ENCODE measurements around the gene FAM20A. TPM values are rescaled to one million over a fixed set of nuclear protein-coding genes. Genes with fewer than 3 reads are reported as not detected.
"Not testable (repeated sequence)": the region's sequence is repeated elsewhere in the genome, so short reads cannot be mapped to it uniquely, and the experiment has no call there.

FAM20A gene
- total RNA-seq, 4 donors from 2014 or later, result 0.80 to 3.1 (median 1.4) TPM

DNA sequence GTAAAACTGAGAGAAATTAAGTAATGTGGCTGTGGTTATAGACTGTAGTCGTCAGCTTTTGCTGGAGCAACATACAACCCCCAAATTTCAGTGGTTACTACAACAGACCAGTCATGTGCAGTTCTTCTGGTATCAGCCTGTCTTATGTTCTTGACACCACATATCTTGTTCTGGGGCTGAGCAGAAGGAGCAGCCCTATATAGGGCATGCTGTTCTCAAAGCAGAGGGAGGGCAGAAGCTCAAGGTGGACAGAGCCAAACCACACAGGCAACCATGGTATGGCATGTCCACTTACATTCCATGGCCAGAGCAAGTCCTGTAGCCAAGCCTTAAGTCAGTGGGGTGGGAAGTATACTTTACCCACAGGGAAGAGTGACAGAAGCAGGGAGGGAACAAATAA is 81.3 kb downstream of the FAM20A start:
- intact Hi-C loops (cut with DNase I; ENCODE audit: low total_unique reads), result loop anchor here (2.0 to 10.0 kb wide), 2 partner anchors 201 to 1475 kb away; partner anchors contain the start of gene CACNG1
- H3K4me3 ChIP-seq, result peak overlapping the region in 1 of 4 donors; percentile 4

DNA sequence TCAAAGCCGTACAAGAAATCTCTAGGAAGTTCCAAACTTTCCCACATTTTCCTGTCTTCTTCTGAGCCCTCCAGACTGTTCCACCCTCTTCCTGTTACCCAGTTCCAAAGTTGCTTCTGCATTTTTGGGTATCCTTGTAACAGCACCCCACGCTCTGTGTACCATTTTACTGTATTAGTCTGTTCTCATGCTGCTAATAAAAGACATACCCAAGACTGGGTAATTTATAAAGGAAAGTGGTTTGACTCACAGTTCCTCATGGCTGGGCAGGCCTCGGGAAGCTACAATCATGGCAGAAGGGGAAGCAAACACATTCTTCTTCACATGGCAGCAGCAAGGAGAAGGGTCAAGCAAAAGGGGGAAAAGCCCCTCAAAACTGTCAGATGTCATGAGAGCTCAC is 82.1 kb downstream of the FAM20A start:
- H3K4me3 ChIP-seq, ATAC-seq, H3K9me3 ChIP-seq, DNase-seq, H3K27me3 ChIP-seq: not testable (repeated sequence)
- intact Hi-C loops (cut with DNase I; ENCODE audit: low total_unique reads) (loop anchor here (2.0 to 10.0 kb wide), 2 partner anchors 200 to 1474 kb away; partner anchors contain the start of gene CACNG1), in situ Hi-C loops (cut with MboI; ENCODE audit: low sequenced_read_pairs in 4 of 4) (loop anchor here in 1 of 4 donors (10.0 kb wide), 1 partner anchor 64 kb away; the partner anchor contains the start of gene WIPI1)
- H3K27ac ChIP-seq, result peak overlapping the region; percentile 94 to 99 (median 96)
- H3K4me1 ChIP-seq, result peaks cover 63 to 82% of the 10 kb centered on the region in 2 donors
- peaks cover 0 to 37% of the 10 kb centered on the region in 2 donors for H3K36me3 ChIP-seq

More for the DNA sequence above, 81.3 kb downstream of the FAM20A start:
- Histone ChIP-seq H3K4me1 (peaks cover 57 to 75% of the 10 kb centered on the region in 2 donors), H3K27me3 (no peaks in the 10 kb centered on the region), H3K36me3 (peaks cover 0 to 46% of the 10 kb centered on the region in 2 donors), H3K9me3 (no peaks in the 10 kb centered on the region), H3K27ac (peak overlapping the region; percentile 94 to 99 (median 96))
- in situ Hi-C loops (cut with MboI; ENCODE audit: low sequenced_read_pairs in 4 of 4), result loop anchor here in 1 of 4 donors (10.0 kb wide), 1 partner anchor 65 kb away; the partner anchor contains the start of gene WIPI1
- DNase-seq, result peak; percentile 70 to 82
- peak; percentile 92 for ATAC-seq
- TF ChIP-seq, protein P1, sequence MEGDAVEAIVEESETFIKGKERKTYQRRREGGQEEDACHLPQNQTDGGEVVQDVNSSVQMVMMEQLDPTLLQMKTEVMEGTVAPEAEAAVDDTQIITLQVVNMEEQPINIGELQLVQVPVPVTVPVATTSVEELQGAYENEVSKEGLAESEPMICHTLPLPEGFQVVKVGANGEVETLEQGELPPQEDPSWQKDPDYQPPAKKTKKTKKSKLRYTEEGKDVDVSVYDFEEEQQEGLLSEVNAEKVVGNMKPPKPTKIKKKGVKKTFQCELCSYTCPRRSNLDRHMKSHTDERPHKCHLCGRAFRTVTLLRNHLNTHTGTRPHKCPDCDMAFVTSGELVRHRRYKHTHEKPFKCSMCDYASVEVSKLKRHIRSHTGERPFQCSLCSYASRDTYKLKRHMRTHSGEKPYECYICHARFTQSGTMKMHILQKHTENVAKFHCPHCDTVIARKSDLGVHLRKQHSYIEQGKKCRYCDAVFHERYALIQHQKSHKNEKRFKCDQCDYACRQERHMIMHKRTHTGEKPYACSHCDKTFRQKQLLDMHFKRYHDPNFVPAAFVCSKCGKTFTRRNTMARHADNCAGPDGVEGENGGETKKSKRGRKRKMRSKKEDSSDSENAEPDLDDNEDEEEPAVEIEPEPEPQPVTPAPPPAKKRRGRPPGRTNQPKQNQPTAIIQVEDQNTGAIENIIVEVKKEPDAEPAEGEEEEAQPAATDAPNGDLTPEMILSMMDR (IDR thresholded peaks at IDR 0.05 in 4 of 5, conservative IDR thresholded peaks at IDR 0.05 in 1 of 5), result no peak
- TF ChIP-seq POLR2A (IDR thresholded peaks at IDR 0.05), result peak in 1 of 2 donors; percentile 67

DNA sequence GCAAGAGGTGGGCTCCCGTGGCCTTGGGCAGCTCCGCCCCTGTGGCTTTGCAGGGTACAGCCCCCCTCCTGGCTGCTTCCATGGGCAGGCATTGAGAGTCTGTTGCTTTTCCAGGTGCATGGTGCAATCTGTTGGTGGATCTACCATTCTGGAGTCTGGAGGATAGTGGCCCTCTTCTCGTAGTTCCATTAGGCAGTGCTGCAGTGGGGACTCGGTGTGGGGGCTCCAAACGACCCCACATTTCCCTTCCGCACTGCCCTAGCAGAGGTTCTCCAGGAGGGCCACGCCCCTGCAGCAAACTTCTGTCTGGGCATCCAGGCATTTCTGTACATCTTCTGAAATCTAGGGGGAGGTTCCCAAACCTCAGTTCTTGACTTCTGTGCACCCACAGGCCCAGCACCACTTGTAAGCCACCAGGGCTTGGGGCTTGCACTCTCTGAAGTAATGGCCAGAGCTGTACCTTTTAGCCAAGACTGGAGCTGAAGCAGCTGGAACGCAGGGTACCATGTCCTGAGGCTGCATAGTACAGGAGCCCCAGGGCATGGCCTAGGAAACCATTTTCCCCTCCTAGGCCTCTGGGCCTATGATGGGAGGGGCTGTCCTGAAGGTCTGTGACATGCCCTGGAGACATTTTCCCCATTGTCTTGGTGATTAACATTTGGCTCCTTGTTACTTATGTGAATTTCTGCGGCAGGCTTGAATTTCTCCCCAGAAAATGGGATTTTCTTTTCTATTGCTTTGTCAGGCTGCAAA is 82.9 kb downstream of the FAM20A start:
- H3K27me3 ChIP-seq, result no peaks in the 10 kb centered on the region
- H3K4me3 ChIP-seq, result no peak overlapping the region
- ATAC-seq (no peak), DNase-seq (no peak)
- peaks cover 0 to 29% of the 10 kb centered on the region in 2 donors for H3K36me3 ChIP-seq
- TF ChIP-seq POLR2A (IDR thresholded peaks at IDR 0.05), result no peak
- TF ChIP-seq, protein P1 (IDR thresholded peaks at IDR 0.05 in 4 of 5, conservative IDR thresholded peaks at IDR 0.05 in 1 of 5), result no peak
- H3K27ac ChIP-seq, result peak overlapping the region; percentile 94 to 99 (median 96)
- in situ Hi-C loops (cut with MboI; ENCODE audit: low sequenced_read_pairs in 4 of 4) (loop anchor here in 1 of 4 donors (10.0 kb wide), 1 partner anchor 63 kb away; the partner anchor contains the start of gene WIPI1), intact Hi-C loops (cut with DNase I; ENCODE audit: low total_unique reads) (loop anchor here (2.0 to 10.0 kb wide), 2 partner anchors 199 to 1473 kb away; partner anchors contain the start of gene CACNG1)
- no peaks in the 10 kb centered on the region for H3K9me3 ChIP-seq
- peaks cover 68 to 80% of the 10 kb centered on the region in 2 donors for H3K4me1 ChIP-seq

DNA sequence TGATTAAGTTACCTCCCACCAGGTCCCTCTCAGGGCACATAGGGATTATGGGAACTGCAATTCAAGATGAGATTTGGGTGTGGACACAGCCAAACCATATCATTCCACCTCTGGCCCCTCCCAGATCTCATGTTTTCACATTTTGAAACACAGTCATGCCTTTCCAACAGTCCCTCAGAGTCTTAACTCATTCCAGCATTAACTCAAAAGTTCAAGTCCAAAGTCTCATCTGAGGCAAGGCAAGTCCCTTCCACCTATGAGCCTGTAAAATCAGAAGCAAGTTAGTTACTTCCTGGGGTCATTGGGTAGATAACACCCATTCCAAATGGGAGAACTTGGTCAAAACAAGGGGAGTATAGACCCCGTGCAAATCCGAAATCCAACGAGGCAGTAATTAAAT is 83.6 kb downstream of the FAM20A start:
- H3K27me3 ChIP-seq, DNase-seq, H3K9me3 ChIP-seq, H3K4me3 ChIP-seq, ATAC-seq: not testable (repeated sequence)
- peaks cover 63 to 73% of the 10 kb centered on the region in 2 donors for H3K4me1 ChIP-seq
- peak overlapping the region; percentile 94 to 99 (median 96) for H3K27ac ChIP-seq
- in situ Hi-C loops (cut with MboI; ENCODE audit: low sequenced_read_pairs in 4 of 4) (loop anchor here in 1 of 4 donors (10.0 kb wide), 1 partner anchor 63 kb away; the partner anchor contains the start of gene WIPI1), intact Hi-C loops (cut with DNase I; ENCODE audit: low total_unique reads) (loop anchor here (2.0 to 10.0 kb wide), 2 partner anchors 199 to 1473 kb away; partner anchors contain the start of gene CACNG1)
- peaks cover 0 to 24% of the 10 kb centered on the region in 2 donors for H3K36me3 ChIP-seq

DNA sequence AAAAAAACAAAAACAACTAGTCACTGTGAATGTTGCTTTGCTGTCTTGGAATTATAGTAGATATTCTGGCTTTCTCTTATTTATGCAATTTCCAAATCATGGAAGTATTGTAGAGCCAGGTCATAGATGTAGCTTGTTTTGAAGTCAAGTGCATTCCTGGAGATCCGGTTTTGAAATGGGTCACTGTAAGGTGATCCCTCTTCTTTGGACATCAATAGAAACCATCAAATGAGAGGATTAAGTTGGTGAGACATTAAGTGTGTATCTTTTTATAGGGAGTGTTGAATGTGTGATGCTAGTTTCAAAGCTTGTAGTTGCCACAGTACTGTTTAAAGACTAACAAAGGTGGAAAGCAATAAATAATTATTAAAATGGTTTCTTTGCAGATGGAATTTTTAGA is 84.4 kb downstream of the FAM20A start:
- intact Hi-C loops (cut with DNase I; ENCODE audit: low total_unique reads) (loop anchor here (10.0 kb wide), 1 partner anchor 1472 kb away; the partner anchor contains the start of gene CACNG1), in situ Hi-C loops (cut with MboI; ENCODE audit: low sequenced_read_pairs in 4 of 4) (loop anchor here in 1 of 4 donors (10.0 kb wide), 1 partner anchor 62 kb away; the partner anchor contains the start of gene WIPI1)
- H3K27me3 ChIP-seq, result no peaks in the 10 kb centered on the region
- TF ChIP-seq, protein P1 (IDR thresholded peaks at IDR 0.05 in 4 of 5, conservative IDR thresholded peaks at IDR 0.05 in 1 of 5), result no peak
- peak in 1 of 2 donors; percentile 71 for TF ChIP-seq POLR2A (IDR thresholded peaks at IDR 0.05)
- H3K36me3 ChIP-seq, result peaks cover 0 to 18% of the 10 kb centered on the region in 2 donors
- no peak for DNase-seq
- ATAC-seq, result peak; percentile 47 to 53
- peaks cover 59 to 65% of the 10 kb centered on the region in 2 donors for H3K4me1 ChIP-seq
- H3K27ac ChIP-seq, result peak overlapping the region; percentile 94 to 99 (median 96)
- no peaks in the 10 kb centered on the region for H3K9me3 ChIP-seq
- H3K4me3 ChIP-seq, result peak overlapping the region in 1 of 4 donors; percentile 7

All from gastrocnemius medialis (tissue), 4 donors.